Measurements from ENCODE around the gene SYT1. TPM values are rescaled to one million over a fixed set of nuclear protein-coding genes. Genes with fewer than 3 reads are reported as not detected.

The SYT1 gene
- total RNA-seq, 3 donors from 2014 or later (not counting 1 experiment from before 2014, with no cell fraction given): not detected

DNA sequence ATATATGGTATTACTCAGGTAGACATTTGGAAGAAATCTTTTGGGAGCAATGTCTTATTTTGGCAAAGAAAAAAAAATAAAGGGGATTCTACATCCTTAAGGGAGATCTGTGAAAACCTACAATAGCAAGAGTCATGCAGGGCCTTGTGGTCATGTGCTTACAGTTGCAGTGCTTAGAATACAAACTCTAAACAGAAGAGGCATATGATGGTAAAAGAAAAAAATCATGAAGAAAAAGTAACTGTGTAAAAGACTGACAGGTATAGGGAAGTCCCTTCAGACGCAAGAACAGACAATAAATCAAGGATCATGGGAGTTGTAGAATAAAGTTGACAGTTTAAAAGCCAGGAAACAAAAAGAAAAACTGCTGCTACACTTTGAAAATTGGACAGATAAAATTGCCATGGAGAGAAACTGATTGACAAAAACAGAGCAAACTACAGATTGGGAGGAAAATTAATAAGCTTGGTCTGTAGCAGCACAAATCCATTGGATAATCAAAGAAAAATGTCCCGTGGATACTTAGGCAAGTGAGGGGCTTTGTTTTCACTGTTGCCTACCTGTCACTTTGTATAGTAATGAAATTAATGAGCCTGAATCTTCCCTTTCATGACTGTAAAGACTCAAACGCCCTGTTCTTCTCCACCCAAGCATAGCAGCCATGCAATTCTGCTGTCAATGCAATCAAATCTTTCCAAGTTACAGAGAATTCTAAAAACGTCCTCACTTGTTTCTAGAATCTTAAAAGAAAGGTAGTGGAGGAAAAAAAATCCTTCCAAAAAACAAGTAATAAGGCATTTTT is 402.0 kb downstream of the SYT1 start:
- no peak overlapping the region for H3K4me3 Mint-ChIP-seq
- no peaks in the 10 kb centered on the region for H3K27me3 ChIP-seq (ENCODE audit: control insufficient read depth, insufficient read depth, low read length)
- TF ChIP-seq, protein P1, sequence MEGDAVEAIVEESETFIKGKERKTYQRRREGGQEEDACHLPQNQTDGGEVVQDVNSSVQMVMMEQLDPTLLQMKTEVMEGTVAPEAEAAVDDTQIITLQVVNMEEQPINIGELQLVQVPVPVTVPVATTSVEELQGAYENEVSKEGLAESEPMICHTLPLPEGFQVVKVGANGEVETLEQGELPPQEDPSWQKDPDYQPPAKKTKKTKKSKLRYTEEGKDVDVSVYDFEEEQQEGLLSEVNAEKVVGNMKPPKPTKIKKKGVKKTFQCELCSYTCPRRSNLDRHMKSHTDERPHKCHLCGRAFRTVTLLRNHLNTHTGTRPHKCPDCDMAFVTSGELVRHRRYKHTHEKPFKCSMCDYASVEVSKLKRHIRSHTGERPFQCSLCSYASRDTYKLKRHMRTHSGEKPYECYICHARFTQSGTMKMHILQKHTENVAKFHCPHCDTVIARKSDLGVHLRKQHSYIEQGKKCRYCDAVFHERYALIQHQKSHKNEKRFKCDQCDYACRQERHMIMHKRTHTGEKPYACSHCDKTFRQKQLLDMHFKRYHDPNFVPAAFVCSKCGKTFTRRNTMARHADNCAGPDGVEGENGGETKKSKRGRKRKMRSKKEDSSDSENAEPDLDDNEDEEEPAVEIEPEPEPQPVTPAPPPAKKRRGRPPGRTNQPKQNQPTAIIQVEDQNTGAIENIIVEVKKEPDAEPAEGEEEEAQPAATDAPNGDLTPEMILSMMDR (IDR thresholded peaks at IDR 0.05): no peak
- no peak overlapping the region for H3K27ac ChIP-seq (ENCODE audit: low read length)
- no peak for DNase-seq
- ATAC-seq: no peak
- intact Hi-C loops (cut with micrococcal nuclease): no loop called here
- no peaks in the 10 kb centered on the region for H3K27me3 Mint-ChIP-seq (ENCODE audit: low read depth in 2 of 2)
- H3K4me1 ChIP-seq (ENCODE audit: control insufficient read depth, insufficient read depth, low read length): no peaks in the 10 kb centered on the region
- 60% methylated on average over 2 of the region's 4 CpGs for WGBS (ENCODE audit: insufficient coverage)
- no peaks in the 10 kb centered on the region for H3K4me1 Mint-ChIP-seq
- peaks cover 3 to 9% of the 10 kb centered on the region in 2 donors for H3K9me3 Mint-ChIP-seq
- no peak overlapping the region for H3K4me3 ChIP-seq (ENCODE audit: low read length)
- H3K27ac Mint-ChIP-seq: no peak overlapping the region
- no peaks in the 10 kb centered on the region for H3K36me3 Mint-ChIP-seq
- H3K9me3 ChIP-seq (ENCODE audit: control insufficient read depth, insufficient read depth, low read length): no peaks in the 10 kb centered on the region
- H3K36me3 ChIP-seq (ENCODE audit: control insufficient read depth, insufficient read depth, low read length): no peaks in the 10 kb centered on the region

GRCh38 chr12:79267580-79267979 is 403.0 kb downstream of the SYT1 start:
- Histone ChIP-seq H3K27ac (ENCODE audit: low read length) (no peak overlapping the region), H3K36me3 (ENCODE audit: control insufficient read depth, insufficient read depth, low read length) (no peaks in the 10 kb centered on the region), H3K4me1 (ENCODE audit: control insufficient read depth, insufficient read depth, low read length) (no peaks in the 10 kb centered on the region), H3K9me3 (ENCODE audit: control insufficient read depth, insufficient read depth, low read length) (no peaks in the 10 kb centered on the region), H3K4me3 (ENCODE audit: low read length) (no peak overlapping the region), H3K27me3 (ENCODE audit: control insufficient read depth, insufficient read depth, low read length) (no peaks in the 10 kb centered on the region)
- Mint-ChIP-seq H3K27me3 (ENCODE audit: low read depth in 2 of 2) (no peaks in the 10 kb centered on the region), H3K9me3 (peaks cover 9 to 16% of the 10 kb centered on the region in 2 donors), H3K27ac (no peak overlapping the region), H3K4me3 (no peak overlapping the region), H3K4me1 (no peaks in the 10 kb centered on the region), H3K36me3 (no peaks in the 10 kb centered on the region)
- DNase-seq (no peak), ATAC-seq (no peak)
- 91% methylated on average over 2 of the region's 2 CpGs for WGBS (ENCODE audit: insufficient coverage)
- TF ChIP-seq, protein P1 (IDR thresholded peaks at IDR 0.05): no peak
- intact Hi-C loops (cut with micrococcal nuclease): no loop called here

DNA sequence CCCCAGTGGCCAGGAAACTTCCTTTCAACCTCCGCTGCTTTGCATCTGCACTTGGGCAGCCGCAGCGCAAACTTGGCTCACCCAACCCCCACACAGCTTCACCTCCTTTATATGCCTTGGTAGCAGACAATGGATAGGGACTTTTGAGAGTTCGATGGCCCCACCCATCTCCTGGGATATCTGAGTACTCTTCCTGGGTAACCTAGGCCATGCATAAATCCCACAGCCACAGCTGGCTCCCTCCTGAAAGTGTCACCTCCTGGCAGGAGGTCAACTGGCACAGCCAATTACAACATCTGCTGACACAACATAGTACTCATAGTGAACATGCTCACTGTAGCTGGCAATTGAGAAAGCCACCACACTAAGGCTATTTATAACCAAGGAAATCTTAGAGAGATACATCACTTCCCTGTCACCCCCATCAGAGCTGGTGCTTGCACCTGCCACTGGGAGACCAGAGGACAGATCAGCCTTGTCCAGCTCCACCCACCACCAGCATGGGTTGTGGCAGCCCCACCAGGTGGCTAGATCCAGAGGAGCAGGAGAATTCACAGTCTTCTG is 410.0 kb downstream of the SYT1 start:
- no peaks in the 10 kb centered on the region for H3K36me3 Mint-ChIP-seq
- no peaks in the 10 kb centered on the region for H3K4me1 ChIP-seq (ENCODE audit: control insufficient read depth, insufficient read depth, low read length)
- no peaks in the 10 kb centered on the region for H3K4me1 Mint-ChIP-seq
- ATAC-seq: no peak
- H3K9me3 ChIP-seq (ENCODE audit: control insufficient read depth, insufficient read depth, low read length): peaks cover 10% of the 10 kb centered on the region
- no peak overlapping the region for H3K4me3 Mint-ChIP-seq
- DNase-seq: no peak
- TF ChIP-seq, protein P1 (IDR thresholded peaks at IDR 0.05): no peak
- WGBS (ENCODE audit: insufficient coverage): 72% methylated on average over 4 of the region's 4 CpGs
- no peak overlapping the region for H3K27ac ChIP-seq (ENCODE audit: low read length)
- no peaks in the 10 kb centered on the region for H3K27me3 ChIP-seq (ENCODE audit: control insufficient read depth, insufficient read depth, low read length)
- no peaks in the 10 kb centered on the region for H3K27me3 Mint-ChIP-seq (ENCODE audit: low read depth in 2 of 2)
- no peak overlapping the region for H3K27ac Mint-ChIP-seq
- H3K9me3 Mint-ChIP-seq: peaks cover 14 to 26% of the 10 kb centered on the region in 2 donors
- H3K4me3 ChIP-seq (ENCODE audit: low read length): no peak overlapping the region
- intact Hi-C loops (cut with micrococcal nuclease): no loop called here
- no peaks in the 10 kb centered on the region for H3K36me3 ChIP-seq (ENCODE audit: control insufficient read depth, insufficient read depth, low read length)

All from natural killer cell (primary cell).